Ishikawa (cell line): ENCODE measurements around the gene CKAP4.

Source experiments
- CEBPB ChIP-seq: IDR thresholded peaks from 2 replicates; pipeline ENCODE4 v1.6.1; 2012
- CREB1 ChIP-seq: IDR thresholded peaks from 2 replicates; pipeline ENCODE4 v1.6.1; 2012; ENCODE audit warnings: low read depth
- EGR1 ChIP-seq: IDR thresholded peaks from 2 replicates; pipeline ENCODE4 v1.6.1; 2012
- EP300 ChIP-seq: IDR thresholded peaks from 2 replicates; pipeline ENCODE4 v1.6.1; 2012; ENCODE audit warnings: borderline replicate concordance
- FOXM1 ChIP-seq: IDR thresholded peaks from 2 replicates; pipeline ENCODE4 v1.6.1; 2012; ENCODE audit warnings: low read depth, borderline replicate concordance
- MAX ChIP-seq: IDR thresholded peaks from 2 replicates; pipeline ENCODE4 v1.6.1; 2012
- NFIC ChIP-seq: IDR thresholded peaks from 2 replicates; pipeline ENCODE4 v1.6.1; 2012
- RAD21 ChIP-seq: IDR thresholded peaks from 2 replicates; pipeline ENCODE4 v1.6.1; 2012; ENCODE audit warnings: low read depth
- REST ChIP-seq: IDR thresholded peaks from 2 replicates; pipeline ENCODE4 v1.6.1; 2012; ENCODE audit warnings: low read depth, mild to moderate bottlenecking
- TAF1 ChIP-seq: IDR thresholded peaks from 2 replicates; pipeline ENCODE4 v1.6.1; 2012; ENCODE audit warnings: low read depth, mild to moderate bottlenecking
- TCF12 ChIP-seq: IDR thresholded peaks from 2 replicates; pipeline ENCODE4 v1.6.1; 2012; ENCODE audit warnings: low read depth
- TEAD4 ChIP-seq: IDR thresholded peaks from 2 replicates; pipeline ENCODE4 v1.6.1; 2012
- USF1 ChIP-seq: IDR thresholded peaks from 2 replicates; pipeline ENCODE4 v1.6.1; 2012
- YY1 ChIP-seq: IDR thresholded peaks from 2 replicates; pipeline ENCODE4 v1.6.1; 2012; ENCODE audit warnings: low read depth
- ZBTB7A ChIP-seq: IDR thresholded peaks from 2 replicates; pipeline ENCODE4 v1.6.1; 2012; ENCODE audit warnings: low read depth

The CKAP4 gene

GRCh38 chr12:106290666-106291065 lies 42.8 kb upstream of the CKAP4 start:
- no peak for TF ChIP-seq EP300
- no peak for TF ChIP-seq ZBTB7A
- no peak for TF ChIP-seq TCF12
- no peak for TF ChIP-seq EGR1
- no peak for TF ChIP-seq RAD21
- TF ChIP-seq TEAD4 = no peak
- TF ChIP-seq USF1 = no peak
- no peak for TF ChIP-seq REST

GRCh38 chr12:106289196-106289681 lies 41.4 kb upstream of the CKAP4 start:
- TF ChIP-seq CREB1 (no peak), RAD21 (no peak), NFIC (no peak), YY1 (no peak), TEAD4 (no peak), EP300 (no peak), CEBPB (no peak), ZBTB7A (no peak), REST (no peak)

- TF ChIP-seq TEAD4 = no peak
- no peak for TF ChIP-seq TAF1
- TF ChIP-seq CEBPB = peak; percentile 39; the same call in 1 of the 2 replicates
- no peak for TF ChIP-seq MAX
- no peak for TF ChIP-seq YY1
- TF ChIP-seq EP300 = no peak
- TF ChIP-seq TCF12 = no peak
Observed at GRCh38 chr12:106288494-106289195, 40.8 kb upstream of the CKAP4 start.

GRCh38 chr12:106288101-106288493 lies 40.3 kb upstream of the CKAP4 start:
- no peak for TF ChIP-seq NFIC
- TF ChIP-seq YY1 = no peak
- TF ChIP-seq MAX = no peak
- no peak for TF ChIP-seq TAF1
- no peak for TF ChIP-seq CEBPB
- no peak for TF ChIP-seq CREB1
- no peak for TF ChIP-seq REST
- TF ChIP-seq ZBTB7A = no peak
- no peak for TF ChIP-seq RAD21
- no peak for TF ChIP-seq TCF12
- no peak for TF ChIP-seq FOXM1

- TF ChIP-seq MAX = no peak
- no peak for TF ChIP-seq RAD21
- TF ChIP-seq CREB1 = no peak
Observed at GRCh38 chr12:106287364-106287763, 39.5 kb upstream of the CKAP4 start.

- no peak for TF ChIP-seq TEAD4
- no peak for TF ChIP-seq CREB1
- TF ChIP-seq NFIC = no peak
- no peak for TF ChIP-seq USF1
- no peak for TF ChIP-seq TAF1
- TF ChIP-seq FOXM1 = no peak
- no peak for TF ChIP-seq YY1
- TF ChIP-seq TCF12 = no peak
- TF ChIP-seq REST = no peak
- TF ChIP-seq EP300 = no peak
- no peak for TF ChIP-seq EGR1
- no peak for TF ChIP-seq ZBTB7A
- TF ChIP-seq RAD21 = no peak
- TF ChIP-seq CEBPB = no peak
- no peak for TF ChIP-seq MAX
Observed at GRCh38 chr12:106285982-106286381, 38.2 kb upstream of the CKAP4 start.
